Transverse colon (tissue), 4 donors: Measurements from ENCODE around the gene PAK1IP1. TPM values are rescaled to one million over a fixed set of nuclear protein-coding genes. Genes with fewer than 3 reads are reported as not detected.

Experiments
- DNase-seq: peaks from one replicate; pipeline ENCODE4 v3.0.0-alpha.2; 2019
- H3K27ac ChIP-seq, 4 donors: fragments of 200-600 bp; sonication (generic); 2 replicates each; pipeline ENCODE4 v1.5.1; 2016 to 2018; ENCODE audit warnings: inconsistent platforms in 4 of 4
- H3K27me3 ChIP-seq: fragments of 200-600 bp; sonication (generic); 2 replicates; pipeline ENCODE4 v1.5.1; 2017; ENCODE audit warnings: inconsistent platforms
- H3K36me3 ChIP-seq, 4 donors: fragments of 200-600 bp; sonication (generic); 2 replicates each; pipeline ENCODE4 v1.5.1; 2017 to 2019; ENCODE audit warnings: inconsistent platforms in 4 of 4
- H3K4me1 ChIP-seq, 4 donors: fragments of 200-600 bp; sonication (generic); 2 replicates each; pipeline ENCODE4 v1.5.1; 2017 to 2020; ENCODE audit warnings: inconsistent platforms in 4 of 4
- H3K4me3 ChIP-seq, 4 donors: fragments of 200-600 bp; sonication (generic); 1 replicate in 1 of 4; 2 replicates in 3 of 4; pipeline versions ENCODE4 v1.5.1 to v1.6.1; 2017 to 2019; ENCODE audit warnings: inconsistent platforms in 4 of 4
- H3K9me3 ChIP-seq, 2 donors: fragments of 200-600 bp; sonication (generic); 2 replicates each; pipeline ENCODE4 v1.5.1; 2017 to 2019; ENCODE audit warnings: inconsistent platforms in 2 of 2
- EP300 ChIP-seq: sonication (generic); formaldehyde crosslinking; IDR thresholded peaks from one replicate; pipeline ENCODE4 v1.6.1; 2017; ENCODE audit warnings: antibody characterized with exemption, low read depth
- POLR2A ChIP-seq: fragments of 450-650 bp; IDR thresholded peaks from one replicate; pipeline ENCODE4 v1.6.1; 2016; ENCODE audit warnings: antibody characterized with exemption, mild to moderate bottlenecking, moderate library complexity
- POLR2AphosphoS5 ChIP-seq, 3 donors: sonication (generic); formaldehyde crosslinking; IDR thresholded peaks; one replicate each; pipeline ENCODE4 v1.6.1; 2016; ENCODE audit warnings: antibody characterized with exemption in 3 of 3
- whole genome bisulfite sequencing, 2 donors: methylation state at CpG; one replicate each; pipeline ENCODE4 v1.1.5; 2018; ENCODE audit warnings: low coverage in 1 of 2; 5-methylcytosine and 5-hydroxymethylcytosine counted together
- in situ Hi-C, 4 donors: fragments of 200-750 bp; cut with MboI; loops; one replicate each; pipeline versions ENCODE4 v1.15.0 to v1.15.1; 2017; ENCODE audit warnings: low sequenced_read_pairs in 3 of 4, low pct_ligation_motif_present in 1 of 4, low pct_unique_long_range_greater_than_20kb in 1 of 4
- intact Hi-C: fragments of 100-400 bp; cut with DNase I; formaldehyde crosslinking; loops from one replicate; pipeline ENCODE4 v1.15.1; 2023; ENCODE audit warnings: low total_unique reads
- total RNA-seq, 4 donors: library from RNA; depleted of rRNA; stranded (reverse); fragments of >200 nt; gene quantifications; one replicate each; pipeline ENCODE4 v1.1.0, GENCODE V29; 2016
- TF ChIP-seq, protein P1 (sequence below), 5 experiments: fragments of 200-600 bp in 3 of 5; fragments of 450-650 bp in 2 of 5; sonication (generic) in 3 of 5; IDR thresholded peaks; 1 replicate in 2 of 5; 2 replicates in 3 of 5; pipeline ENCODE4 v1.5.1; 2016 to 2017; ENCODE audit warnings: antibody characterized with exemption in 5 of 5, inconsistent platforms in 3 of 5, mild to moderate bottlenecking in 2 of 5, moderate library complexity in 1 of 5

The PAK1IP1 gene
- total RNA-seq, 4 donors from 2014 or later: 5.6 to 6.4 (median 6.0) TPM

DNA sequence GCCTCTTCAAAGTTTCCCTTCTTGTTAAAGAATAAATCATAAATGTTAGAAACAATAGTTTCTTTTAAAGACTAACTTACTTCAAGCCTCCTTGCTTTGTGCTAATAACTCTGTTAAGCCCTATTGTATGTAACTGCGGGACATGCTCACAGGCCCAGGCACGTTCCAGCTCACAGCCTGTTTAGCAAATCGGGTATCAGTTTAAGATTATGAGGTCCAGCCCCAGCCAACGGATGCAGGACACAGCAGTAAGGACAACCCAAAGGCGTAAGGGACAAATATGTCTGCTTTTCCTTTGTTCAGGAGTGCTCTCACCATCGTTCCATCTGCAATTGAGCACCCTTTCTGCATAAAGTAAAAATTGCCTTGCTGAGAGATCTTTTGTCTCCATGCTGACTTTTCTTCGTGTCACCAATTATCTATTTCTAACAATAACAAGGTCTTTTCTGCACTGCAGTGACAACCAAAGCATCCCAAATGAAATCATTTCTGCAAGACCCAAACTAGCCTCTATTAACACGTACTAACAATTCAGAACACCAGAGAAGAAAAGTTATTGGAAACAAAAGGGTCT, 1.7 kb upstream of the PAK1IP1 start:
- in situ Hi-C loops: loop anchor here in 2 of 4 donors (10.0 kb wide), 2 partner anchors 52 to 178 kb away; partner anchors contain the start of gene TMEM14B (in 1 of the 2)
- Histone ChIP-seq H3K4me1 (peaks cover 11 to 25% (median 21%) of the 10 kb centered on the region in 4 donors), H3K36me3 (peaks cover 0 to 6% (median 0%) of the 10 kb centered on the region in 4 donors), H3K27ac (peak overlapping the region in 1 of 4 donors; percentile 90), H3K9me3 (no peaks in the 10 kb centered on the region), H3K27me3 (no peaks in the 10 kb centered on the region), H3K4me3 (peak overlapping the region in 2 of 4 donors; percentile 76 to 93)
- DNase-seq: no peak
- TF ChIP-seq, protein P1, sequence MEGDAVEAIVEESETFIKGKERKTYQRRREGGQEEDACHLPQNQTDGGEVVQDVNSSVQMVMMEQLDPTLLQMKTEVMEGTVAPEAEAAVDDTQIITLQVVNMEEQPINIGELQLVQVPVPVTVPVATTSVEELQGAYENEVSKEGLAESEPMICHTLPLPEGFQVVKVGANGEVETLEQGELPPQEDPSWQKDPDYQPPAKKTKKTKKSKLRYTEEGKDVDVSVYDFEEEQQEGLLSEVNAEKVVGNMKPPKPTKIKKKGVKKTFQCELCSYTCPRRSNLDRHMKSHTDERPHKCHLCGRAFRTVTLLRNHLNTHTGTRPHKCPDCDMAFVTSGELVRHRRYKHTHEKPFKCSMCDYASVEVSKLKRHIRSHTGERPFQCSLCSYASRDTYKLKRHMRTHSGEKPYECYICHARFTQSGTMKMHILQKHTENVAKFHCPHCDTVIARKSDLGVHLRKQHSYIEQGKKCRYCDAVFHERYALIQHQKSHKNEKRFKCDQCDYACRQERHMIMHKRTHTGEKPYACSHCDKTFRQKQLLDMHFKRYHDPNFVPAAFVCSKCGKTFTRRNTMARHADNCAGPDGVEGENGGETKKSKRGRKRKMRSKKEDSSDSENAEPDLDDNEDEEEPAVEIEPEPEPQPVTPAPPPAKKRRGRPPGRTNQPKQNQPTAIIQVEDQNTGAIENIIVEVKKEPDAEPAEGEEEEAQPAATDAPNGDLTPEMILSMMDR (IDR thresholded peaks at IDR 0.05): no peak
- no peak for TF ChIP-seq POLR2A
- WGBS, 2 donors: 96 to 98% methylated on average over 6 to 8 of the region's 8 CpGs
- intact Hi-C loops: loop anchor here (10.0 kb wide), 1 partner anchor 52 kb away; the partner anchor contains the start of gene TMEM14B

GRCh38 chr6:10695086-10695657, 400 bp downstream of the PAK1IP1 start:
- Histone ChIP-seq H3K4me1 (peaks cover 11 to 25% (median 21%) of the 10 kb centered on the region in 4 donors), H3K36me3 (peaks cover 0 to 6% (median 0%) of the 10 kb centered on the region in 4 donors), H3K9me3 (no peaks in the 10 kb centered on the region), H3K27me3 (no peaks in the 10 kb centered on the region), H3K4me3 (peak overlapping the region; percentile 36 to 93 (median 77)), H3K27ac (peak overlapping the region; percentile 90 to 97 (median 93))
- TF ChIP-seq POLR2A (no peak), POLR2AphosphoS5 (IDR thresholded peaks at IDR 0.05) (no peak)
- no peak for DNase-seq
- intact Hi-C loops: loop anchor here (2.0 to 10.0 kb wide), 2 partner anchors 50 to 184 kb away; partner anchors contain the start of gene TMEM14B
- in situ Hi-C loops: loop anchor here in 2 of 4 donors (10.0 kb wide), 2 partner anchors 50 to 180 kb away; partner anchors contain the start of gene TMEM14B (in 1 of the 2)
- WGBS, 2 donors: 0 to 1% methylated on average over 12 to 17 of the region's 17 CpGs

GRCh38 chr6:10696655-10697054, 1.9 kb downstream of the PAK1IP1 start:
- TF ChIP-seq POLR2A (no peak), EP300 (no peak), POLR2AphosphoS5 (IDR thresholded peaks at IDR 0.05) (no peak)
- TF ChIP-seq, protein P1 (IDR thresholded peaks at IDR 0.05): no peak
- intact Hi-C loops (loop anchor here (10.0 kb wide), 1 partner anchor 48 kb away; the partner anchor contains the start of gene TMEM14B), in situ Hi-C loops (loop anchor here in 2 of 4 donors (10.0 kb wide), 2 partner anchors 48 to 182 kb away; partner anchors contain the start of gene TMEM14B (in 1 of the 2))

GRCh38 chr6:10713962-10714361, 19.2 kb downstream of the PAK1IP1 start:
- Histone ChIP-seq H3K27ac (no peak overlapping the region), H3K4me3 (no peak overlapping the region), H3K9me3 (no peaks in the 10 kb centered on the region), H3K4me1 (no peaks in the 10 kb centered on the region), H3K27me3 (no peaks in the 10 kb centered on the region), H3K36me3 (peaks cover 0 to 15% (median 0%) of the 10 kb centered on the region in 4 donors)
- in situ Hi-C loops: no loop called here
- intact Hi-C loops: no loop called here
- TF ChIP-seq POLR2AphosphoS5 (IDR thresholded peaks at IDR 0.05): no peak
- no peak for TF ChIP-seq EP300
- no peak for TF ChIP-seq POLR2A
- TF ChIP-seq, protein P1 (IDR thresholded peaks at IDR 0.05): no peak
- DNase-seq: no peak
- WGBS, 2 donors: 79 to 89% methylated on average over 8 of the region's 8 CpGs

More at GRCh38 chr6:10696655-10697054, 1.9 kb downstream of the PAK1IP1 start:
- H3K27ac ChIP-seq: no peak overlapping the region
- peaks cover 11 to 25% (median 21%) of the 10 kb centered on the region in 4 donors for H3K4me1 ChIP-seq
- no peak overlapping the region for H3K4me3 ChIP-seq
- no peaks in the 10 kb centered on the region for H3K9me3 ChIP-seq
- peaks cover 0 to 6% (median 0%) of the 10 kb centered on the region in 4 donors for H3K36me3 ChIP-seq
- WGBS, 2 donors: 99 to 100% methylated on average over 2 to 4 of the region's 4 CpGs
- no peak for DNase-seq
- no peaks in the 10 kb centered on the region for H3K27me3 ChIP-seq
